T-cell (primary cell): ENCODE data around the gene CCDC157. TPM values are rescaled to one million over a fixed set of nuclear protein-coding genes. Genes with fewer than 3 reads are reported as not detected.

Source experiments
- ATAC-seq, 4 experiments: fragments of 200-7000 bp in 3 of 4; fragments of 150-1000 bp in 1 of 4; cut with Tn5 transposase; replicated peaks in 1 of 4; 1 replicate in 3 of 4; 2 replicates in 1 of 4; pipeline ENCODE4 v1.10.0; 2021; ENCODE audit warnings: moderate library complexity in 3 of 4, mild to moderate bottlenecking in 2 of 4, moderate number of reproducible peaks in 1 of 4
- CTCF ChIA-PET, 2 donors: fragments of 300-600 bp; sonication (Branson Sonifier 250); formaldehyde crosslinking; loops; one replicate each; lab custom pipeline; 2022; ENCODE audit warnings: antibody characterized with exemption in 2 of 2; lab: Charles Lee
- POLR2A ChIA-PET, 2 donors: fragments of 300-600 bp; sonication (Branson Sonifier 250); formaldehyde crosslinking; loops; one replicate each; lab custom pipeline; 2022; ENCODE audit warnings: antibody characterized with exemption in 2 of 2; lab: Charles Lee
- DNase-seq, 35 experiments: peaks; one replicate each; pipeline versions ENCODE4 v3.0.0 to v3.0.0-alpha.2; 2013 to 2023
- H3K27ac ChIP-seq: one replicate; pipeline ENCODE4 v1.5.1; 2013; ENCODE audit warnings: low read length
- H3K27me3 ChIP-seq, 2 experiments: replicated peaks in 1 of 2; 1 replicate in 1 of 2; 2 replicates in 1 of 2; pipeline versions ENCODE4 v1.6.1 to v1.7.0; 2013; ENCODE audit warnings: low read length in 1 of 2, mixed read lengths in 1 of 2; ENCODE audit not compliant: control insufficient read depth in 2 of 2, insufficient read depth in 2 of 2; ENCODE audit errors: extremely low read depth in 1 of 2
- H3K36me3 ChIP-seq, 2 donors: 1 replicate in 1 of 2; 2 replicates in 1 of 2; pipeline versions ENCODE4 v1.6.1 to v1.7.0; 2013; ENCODE audit warnings: low read length in 1 of 2; ENCODE audit not compliant: control insufficient read depth in 2 of 2, insufficient read depth in 1 of 2; ENCODE audit errors: extremely low read depth in 1 of 2
- H3K4me1 ChIP-seq, 2 experiments: 1 replicate in 1 of 2; 2 replicates in 1 of 2; pipeline versions ENCODE4 v1.6.1 to v1.7.0; 2013; ENCODE audit warnings: low read length in 2 of 2, mixed read lengths in 1 of 2; ENCODE audit not compliant: insufficient read depth in 2 of 2, control insufficient read depth in 1 of 2; ENCODE audit errors: extremely low read depth in 1 of 2
- H3K4me3 ChIP-seq, 2 donors: 1 replicate in 1 of 2; 2 replicates in 1 of 2; pipeline versions ENCODE4 v1.5.1 to v1.7.0; 2013; ENCODE audit warnings: mild to moderate bottlenecking in 2 of 2, low read length in 1 of 2, moderate library complexity in 1 of 2; ENCODE audit not compliant: control insufficient read depth in 1 of 2; ENCODE audit errors: extremely low read depth in 1 of 2
- H3K9me3 ChIP-seq: 2 replicates; pipeline ENCODE4 v1.7.0; 2013
- H3K27ac Mint-ChIP-seq, 2 donors: one replicate each; pipeline ENCODE4 v1.8.0; 2020 to 2021; ENCODE audit warnings: mild to moderate bottlenecking in 2 of 2, mixed read lengths in 2 of 2
- H3K27me3 Mint-ChIP-seq, 2 donors: one replicate each; pipeline ENCODE4 v1.8.0; 2021 to 2022; ENCODE audit warnings: mixed read lengths in 2 of 2
- H3K36me3 Mint-ChIP-seq: one replicate; pipeline ENCODE4 v1.8.0; 2021; ENCODE audit warnings: mixed read lengths
- H3K4me1 Mint-ChIP-seq, 3 donors: one replicate each; pipeline ENCODE4 v1.8.0; 2020 to 2022; ENCODE audit warnings: mixed read lengths in 3 of 3, mild to moderate bottlenecking in 1 of 3
- H3K4me3 Mint-ChIP-seq, 3 donors: one replicate each; pipeline ENCODE4 v1.8.0; 2020 to 2022; ENCODE audit warnings: mild to moderate bottlenecking in 3 of 3, mixed read lengths in 3 of 3, moderate library complexity in 3 of 3
- H3K9me3 Mint-ChIP-seq, 3 donors: one replicate each; pipeline ENCODE4 v1.8.0; 2020 to 2022; ENCODE audit warnings: mixed read lengths in 3 of 3
- WGBS: methylation state at CpG from one replicate; pipeline ENCODE4 v1.1.5; 2013; ENCODE audit warnings: missing lambda C conversion rate; ENCODE audit not compliant: insufficient coverage; 5-methylcytosine and 5-hydroxymethylcytosine counted together
- total RNA-seq, 35 experiments: library from RNA in 6 of 35; stranded (reverse) in 6 of 35; fragments of 120-200 nt in 1 of 35; gene quantifications; one replicate each; pipeline versions ENCODE4 v1.2.1 to v1.2.4 and lab custom pipeline; 2013 to 2026

Gene CCDC157
- total RNA-seq, 5 donors from 2014 or later (not counting 1 experiment from before 2014, with no cell fraction given): 4.6 to 10.9 (median 5.1) TPM

DNA sequence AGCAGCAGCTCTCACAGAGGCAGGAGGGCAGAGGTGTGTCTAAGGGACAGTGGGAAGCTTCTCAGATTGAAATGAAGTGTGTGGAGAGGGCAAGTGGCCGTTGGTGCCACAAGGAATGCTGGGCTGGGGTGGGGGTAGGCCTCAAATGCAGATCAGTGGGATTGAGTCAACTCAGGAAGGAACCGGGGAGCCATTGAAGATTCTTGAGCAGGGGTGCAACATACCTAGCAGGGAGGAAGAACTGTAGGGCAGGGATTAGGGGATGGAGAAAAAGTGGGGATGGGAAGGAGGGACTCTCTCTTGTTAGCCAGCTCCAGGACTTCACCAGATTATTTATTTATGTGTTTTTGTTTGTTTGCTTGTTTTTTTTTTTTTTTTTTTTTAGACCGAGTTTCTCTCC is 37.1 kb downstream of the CCDC157 start:
- Histone ChIP-seq H3K27me3 (peaks cover 0 to 45% of the 10 kb centered on the region in 2 experiments), H3K36me3 (no peaks in the 10 kb centered on the region), H3K27ac (no peak overlapping the region), H3K4me3 (no peak overlapping the region), H3K9me3 (no peaks in the 10 kb centered on the region), H3K4me1 (peaks cover 26 to 54% of the 10 kb centered on the region in 2 experiments)
- Mint-ChIP-seq H3K27me3 (peaks cover 0 to 7% of the 10 kb centered on the region in 2 donors), H3K4me3 (peak overlapping the region in 1 of 3 donors; percentile 15), H3K9me3 (no peaks in the 10 kb centered on the region), H3K36me3 (peaks cover under 1% of the 10 kb centered on the region), H3K4me1 (peaks cover 48 to 53% (median 52%) of the 10 kb centered on the region in 3 donors), H3K27ac (peak overlapping the region; percentile 49 to 66)
- ChIA-PET CTCF (interaction anchor here (0.7 to 2.2 kb wide), 3 partner anchors 30 to 106 kb away, joined by 3 to 6 read pairs (median 3); no protein-coding TSS in a partner anchor), POLR2A (interaction anchor here (0.6 to 0.7 kb wide), 2 partner anchors 18 to 20 kb away, joined by 8 to 10 read pairs; no protein-coding TSS in a partner anchor)
- DNase-seq (no peak), ATAC-seq (no peak)
- WGBS: 59% methylated on average over 2 of the region's 3 CpGs

DNA sequence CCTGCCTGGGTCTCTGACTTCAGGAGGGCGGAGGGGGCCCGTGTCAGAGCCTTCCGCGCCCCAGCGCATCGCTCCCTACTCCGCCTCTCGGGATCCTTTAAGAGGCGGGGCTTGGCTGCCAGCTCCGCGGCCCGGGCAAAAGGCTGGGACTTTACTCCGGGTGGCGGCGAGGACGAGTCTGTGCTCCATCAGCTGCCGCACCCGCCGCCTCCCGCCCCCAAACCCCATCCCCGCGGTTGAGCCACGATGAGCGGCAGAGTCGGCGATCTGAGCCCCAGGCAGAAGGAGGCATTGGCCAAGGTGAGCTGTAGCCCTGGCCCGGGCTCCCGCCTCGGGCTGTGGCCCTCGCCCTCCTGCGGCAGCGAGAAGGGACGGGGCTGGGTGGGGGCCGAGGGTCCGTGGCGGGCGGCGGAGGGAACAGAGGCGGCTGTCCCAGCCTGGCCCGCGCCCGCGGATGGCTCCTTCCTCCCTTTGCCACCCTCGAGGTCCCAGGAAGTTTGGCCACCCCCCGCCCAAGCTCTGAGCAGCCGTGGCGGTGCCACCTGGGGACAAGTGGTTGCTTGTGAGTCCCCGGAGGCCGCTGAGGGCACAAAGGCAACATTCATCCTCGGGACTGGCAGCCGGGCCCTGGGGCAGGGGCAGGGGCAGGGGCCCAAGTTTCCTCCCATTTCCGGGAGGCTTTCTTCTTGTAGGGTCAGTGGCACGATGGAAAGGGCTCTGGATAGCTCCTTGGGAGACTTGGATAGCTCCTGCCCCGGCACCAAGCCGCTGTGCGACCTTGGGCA is 40.3 kb downstream of the CCDC157 start, which contains the start of gene SEC14L2:
Gene SEC14L2, plus strand, starts transcription at position 148 of the 785 bp plus-strand sequence. Its CDS starts 99 bp downstream, at position 247.
- H3K4me1 Mint-ChIP-seq: peaks cover 43 to 48% (median 44%) of the 10 kb centered on the region in 3 donors
- under 1% methylated on average over 55 of the region's 56 CpGs for WGBS
- Histone ChIP-seq H3K4me3 (peak within 1 kb of the TSS; percentile 67 to 70), H3K4me1 (peaks cover 23 to 50% of the 10 kb centered on the region in 2 experiments), H3K9me3 (no peaks in the 10 kb centered on the region), H3K27ac (peak within 1 kb of the TSS; percentile 34), H3K27me3 (peaks cover 0 to 48% of the 10 kb centered on the region in 2 experiments), H3K36me3 (no peaks in the 10 kb centered on the region)
- peaks cover 2% of the 10 kb centered on the region for H3K36me3 Mint-ChIP-seq
- no peaks in the 10 kb centered on the region for H3K9me3 Mint-ChIP-seq
- peaks cover 0 to 7% of the 10 kb centered on the region in 2 donors for H3K27me3 Mint-ChIP-seq
- H3K4me3 Mint-ChIP-seq: peak within 1 kb of the TSS; percentile 83 to 87 (median 86)
- peak; percentile 65 to 82 (median 78) for ATAC-seq
- peak; percentile 22 to 72 (median 49) for DNase-seq
- ChIA-PET CTCF (interaction anchor here (0.5 to 2.2 kb wide), 8 partner anchors 15 to 840 kb away, joined by 3 to 11 read pairs (median 5); partner anchors contain the start of genes CASTOR1 (in 1 of the 2) and MTFP1 (in 1 of the 2)), POLR2A (interaction anchor here (0.7 to 3.8 kb wide), 7 partner anchors 18 to 82 kb away, joined by 3 to 21 read pairs (median 5); no protein-coding TSS in a partner anchor)
- H3K27ac Mint-ChIP-seq: peak within 1 kb of the TSS; percentile 84 to 87

DNA sequence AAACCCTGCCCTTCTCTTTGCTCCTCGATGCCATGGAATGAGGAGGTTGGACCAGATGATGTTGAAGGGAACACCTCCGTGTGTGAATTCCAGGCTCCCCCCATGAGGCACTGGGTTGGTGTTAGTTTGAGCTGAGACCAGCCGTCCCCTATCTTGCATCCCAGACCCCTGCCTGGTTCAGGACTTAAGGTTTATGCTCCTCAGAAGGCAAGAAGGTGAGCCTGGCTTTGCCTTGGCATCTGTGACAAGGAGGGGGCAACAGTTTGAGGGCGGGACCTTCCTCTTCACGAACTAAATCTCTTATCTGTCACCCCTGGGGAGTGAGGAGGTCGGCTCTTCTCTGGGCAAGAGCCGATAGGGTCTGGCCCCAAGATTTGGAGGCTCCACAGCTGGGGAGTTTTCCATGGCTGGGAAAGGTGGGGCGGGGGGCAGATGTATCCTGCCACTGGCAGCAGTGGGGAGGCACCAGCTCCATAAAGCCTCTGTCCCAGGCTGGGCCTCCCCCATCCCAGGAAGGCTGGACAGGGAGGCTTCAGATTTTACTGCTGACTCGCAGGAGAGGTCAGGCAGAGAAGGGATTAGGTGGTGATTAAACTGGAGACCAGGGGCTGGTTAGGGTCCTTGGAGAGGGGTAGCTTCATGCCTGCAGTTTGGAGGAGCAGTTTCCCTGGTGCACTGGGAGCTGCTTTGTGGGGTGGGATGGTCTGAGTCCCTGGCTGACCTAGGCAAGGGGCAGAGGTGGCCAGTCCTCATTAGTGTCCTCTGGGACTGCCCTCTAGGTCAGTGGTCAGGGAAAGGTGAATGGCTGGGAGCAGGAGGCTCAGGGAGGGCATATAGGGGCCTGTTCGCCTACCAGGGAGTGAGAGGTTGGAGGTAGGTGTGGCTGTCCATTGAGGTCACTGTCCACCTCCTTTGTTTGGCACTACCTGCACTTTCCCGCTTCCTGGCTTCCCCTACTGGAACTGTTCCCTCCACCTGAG is 41.1 kb downstream of the CCDC157 start:
- DNase-seq: peak in 1 of 35 experiments; percentile 18
- Mint-ChIP-seq H3K36me3 (peaks cover 2% of the 10 kb centered on the region), H3K4me1 (peaks cover 39 to 43% (median 41%) of the 10 kb centered on the region in 3 donors), H3K27ac (peak overlapping the region; percentile 84 to 87), H3K27me3 (peaks cover 0 to 7% of the 10 kb centered on the region in 2 donors), H3K4me3 (peak overlapping the region; percentile 77 to 87 (median 83)), H3K9me3 (no peaks in the 10 kb centered on the region)
- POLR2A ChIA-PET: interaction anchor here (0.6 to 3.8 kb wide), 5 partner anchors 16 to 655 kb away, joined by 4 to 21 read pairs (median 6); no protein-coding TSS in a partner anchor
- Histone ChIP-seq H3K36me3 (no peaks in the 10 kb centered on the region), H3K27me3 (peaks cover 0 to 45% of the 10 kb centered on the region in 2 experiments), H3K9me3 (no peaks in the 10 kb centered on the region), H3K4me1 (peaks cover 21 to 42% of the 10 kb centered on the region in 2 experiments), H3K27ac (peak overlapping the region; percentile 10), H3K4me3 (peak overlapping the region; percentile 67)
- CTCF ChIA-PET: interaction anchor here (0.6 to 2.2 kb wide), 6 partner anchors 24 to 841 kb away, joined by 3 to 11 read pairs (median 4); partner anchors contain the start of gene CASTOR1 (in 1 of the 2)
- ATAC-seq: peak in 2 of 4 experiments; percentile 4 to 9
- 54% methylated on average over 7 of the region's 11 CpGs for WGBS

DNA sequence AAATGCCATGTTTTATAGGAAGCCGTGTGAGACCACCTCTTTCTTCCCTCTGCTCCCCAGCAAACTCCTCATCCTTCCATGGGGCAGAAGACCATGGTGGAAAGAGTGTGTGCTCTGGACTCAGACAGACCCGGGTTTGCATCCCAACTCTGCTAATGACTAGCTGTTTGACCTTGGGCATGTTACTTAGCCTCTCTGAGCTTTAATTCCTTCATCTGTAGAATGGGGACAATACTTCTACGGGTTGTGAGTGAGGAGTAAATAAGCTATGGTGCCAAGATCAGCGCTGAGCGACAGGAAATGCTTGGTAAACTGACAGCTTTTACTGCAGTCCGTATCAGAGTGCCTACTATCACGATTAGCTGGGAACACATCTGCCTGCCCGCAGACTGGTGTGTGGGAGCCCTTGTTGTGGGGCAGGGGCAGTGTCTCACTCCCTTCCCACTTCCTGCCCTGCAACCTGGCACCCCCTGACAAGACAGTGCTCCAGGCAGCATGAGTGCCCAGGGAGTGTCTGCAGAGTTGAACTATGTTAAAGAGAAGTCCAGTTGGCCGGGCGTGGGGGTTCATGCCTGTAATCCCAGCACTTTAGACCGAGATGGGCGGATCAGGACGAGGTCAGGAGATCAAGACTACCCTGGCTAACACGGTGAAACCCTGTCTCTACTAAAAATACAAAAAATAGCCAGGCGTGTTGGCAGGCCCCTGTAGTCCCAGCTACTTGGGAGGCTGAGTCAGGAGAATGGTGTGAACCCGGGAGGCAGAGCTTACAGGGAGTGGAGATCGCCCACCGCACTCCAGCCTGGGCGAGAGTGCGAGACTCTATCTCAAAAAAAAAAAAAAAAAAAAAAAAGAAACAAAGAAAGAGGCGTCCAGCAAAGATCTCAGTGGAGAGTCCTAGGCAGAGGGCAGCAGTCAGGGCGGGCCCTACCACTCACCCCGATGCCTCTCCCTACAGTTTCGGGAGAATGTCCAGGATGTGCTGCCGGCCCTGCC is 42.2 kb downstream of the CCDC157 start:
- peak overlapping the region; percentile 2 to 67 for H3K4me3 ChIP-seq
- no peaks in the 10 kb centered on the region for H3K9me3 ChIP-seq
- H3K27me3 ChIP-seq: peaks cover 0 to 39% of the 10 kb centered on the region in 2 experiments
- Mint-ChIP-seq H3K9me3 (no peaks in the 10 kb centered on the region), H3K27me3 (peaks cover 0 to 7% of the 10 kb centered on the region in 2 donors), H3K4me1 (peaks cover 32 to 36% (median 33%) of the 10 kb centered on the region in 3 donors), H3K4me3 (peak overlapping the region; percentile 77 to 87 (median 83)), H3K27ac (peak overlapping the region; percentile 84 to 87), H3K36me3 (peaks cover 2% of the 10 kb centered on the region)
- H3K36me3 ChIP-seq: no peaks in the 10 kb centered on the region
- WGBS: 42% methylated on average over 7 of the region's 25 CpGs
- H3K27ac ChIP-seq: peak overlapping the region; percentile 10
- peak in 1 of 35 experiments; percentile 37 for DNase-seq
- ChIA-PET CTCF (interaction anchor here (0.6 to 1.2 kb wide), 4 partner anchors 9 to 110 kb away, joined by 3 read pairs; partner anchors contain the start of gene CASTOR1 (in 1 of the 2)), POLR2A (interaction anchor here (0.6 to 3.8 kb wide), 5 partner anchors 15 to 50 kb away, joined by 4 to 21 read pairs (median 4); no protein-coding TSS in a partner anchor)
- ATAC-seq: peak in 2 of 4 experiments; percentile 14 to 29
- H3K4me1 ChIP-seq: peaks cover 21 to 34% of the 10 kb centered on the region in 2 experiments

DNA sequence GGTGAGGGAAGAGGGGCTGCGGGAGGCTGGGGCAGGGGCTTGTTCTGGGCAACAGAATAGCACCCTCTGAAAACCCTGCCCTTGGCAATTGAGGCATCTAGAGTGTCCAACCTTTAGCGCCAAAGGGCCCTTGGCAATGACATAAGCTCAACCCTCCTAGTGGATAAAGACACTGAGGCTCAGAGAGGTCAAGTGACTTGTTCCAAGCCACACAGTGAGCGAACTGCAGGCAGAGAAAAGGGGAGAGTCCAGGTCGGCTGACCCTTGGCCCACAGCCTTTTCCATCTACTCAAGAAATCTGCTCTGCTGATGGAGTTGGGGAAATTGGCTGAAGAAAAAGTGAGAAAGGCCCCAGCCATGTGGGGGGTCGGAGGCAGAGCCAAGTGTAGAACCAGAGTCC is 42.9 kb downstream of the CCDC157 start:
- 85% methylated on average over 2 of the region's 5 CpGs for WGBS
- peaks cover 2% of the 10 kb centered on the region for H3K36me3 Mint-ChIP-seq
- ATAC-seq (no peak), DNase-seq (no peak)
- CTCF ChIA-PET: no interaction called here
- Histone ChIP-seq H3K27ac (no peak overlapping the region), H3K4me3 (no peak overlapping the region), H3K4me1 (peaks cover 21 to 34% of the 10 kb centered on the region in 2 experiments), H3K9me3 (no peaks in the 10 kb centered on the region), H3K36me3 (no peaks in the 10 kb centered on the region), H3K27me3 (peaks cover 0 to 37% of the 10 kb centered on the region in 2 experiments)
- no peaks in the 10 kb centered on the region for H3K9me3 Mint-ChIP-seq
- H3K4me1 Mint-ChIP-seq: peaks cover 32 to 36% (median 32%) of the 10 kb centered on the region in 3 donors
- H3K27ac Mint-ChIP-seq: peak overlapping the region in 1 of 2 donors; percentile 87
- H3K27me3 Mint-ChIP-seq: peaks cover 0 to 7% of the 10 kb centered on the region in 2 donors
- POLR2A ChIA-PET: interaction anchor here in 1 of 2 donors (0.6 kb wide), 1 partner anchor 23 kb away, joined by 3 read pairs; no protein-coding TSS in a partner anchor
- H3K4me3 Mint-ChIP-seq: no peak overlapping the region
